ENCODE results near the gene TMEM62. TPM values are rescaled to one million over a fixed set of nuclear protein-coding genes. Genes with fewer than 3 reads are reported as not detected.

Gene TMEM62
- total RNA-seq, 6 experiments from 2014 or later = 7.6 to 17.1 (median 9.6) TPM

DNA sequence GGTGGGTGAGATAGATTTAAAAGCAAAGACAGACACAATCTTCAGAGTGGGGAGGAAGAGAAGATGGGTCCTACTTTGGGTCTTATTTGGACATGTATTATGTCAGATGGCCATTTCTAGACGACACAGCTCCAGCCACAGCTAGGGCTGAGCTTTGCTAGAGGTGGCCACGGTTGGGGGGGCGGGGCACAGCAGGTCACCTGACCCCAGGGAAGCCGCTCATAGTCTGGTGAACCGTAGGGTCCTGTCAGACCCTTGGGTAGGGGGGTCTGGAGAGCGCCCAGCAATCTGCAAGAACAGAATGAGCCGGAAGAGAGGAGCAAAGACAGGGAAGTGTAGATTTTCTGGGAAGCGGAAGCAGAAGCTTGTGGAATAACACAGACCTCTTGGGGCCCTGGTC lies 80.8 kb downstream of the TMEM62 start:
- H3K4me1 ChIP-seq = no peaks in the 10 kb centered on the region
- ATAC-seq = no peak
- 65% methylated on average over 5 of the region's 8 CpGs for WGBS (ENCODE audit: insufficient coverage, low coverage, low lambda C conversion rate, missing lambda C conversion rate)

DNA sequence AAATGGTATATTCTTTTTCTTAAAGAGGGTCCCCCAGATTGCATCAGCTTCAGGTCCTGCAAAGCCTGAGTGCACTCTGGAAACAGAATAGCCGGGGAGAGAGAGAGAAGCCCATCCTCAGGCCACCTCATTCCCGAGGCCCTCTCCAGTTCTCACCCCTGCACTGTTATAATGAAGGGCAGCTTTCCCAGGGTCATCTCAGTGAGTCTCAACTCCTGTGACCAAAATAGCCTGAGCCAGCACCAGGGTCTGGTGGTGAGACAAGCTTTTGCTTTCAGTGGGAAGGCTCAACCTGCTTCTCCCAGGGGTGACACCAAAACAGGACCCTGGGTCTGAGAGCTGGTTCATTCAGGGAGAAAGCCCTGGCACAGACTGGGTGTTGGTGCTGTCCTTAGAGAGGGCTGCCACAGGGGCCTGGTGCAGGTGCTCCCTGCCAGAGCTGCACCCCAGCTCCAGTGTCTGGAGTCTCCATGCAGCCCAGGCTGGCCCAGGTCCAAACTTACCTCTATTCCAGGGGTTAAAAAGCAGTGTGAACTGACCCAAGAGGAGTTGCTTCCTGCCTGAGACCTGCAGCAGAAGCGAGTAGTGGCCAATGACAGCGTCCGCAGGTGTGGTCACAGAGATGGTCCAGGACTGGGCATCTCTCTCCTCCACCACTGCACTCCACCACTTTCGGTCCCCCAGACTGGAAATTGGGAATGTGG lies 81.4 kb downstream of the TMEM62 start:
- no peak overlapping the region for H3K4me3 ChIP-seq
- 80% methylated on average over 1 of the region's 6 CpGs for WGBS (ENCODE audit: insufficient coverage, low coverage, low lambda C conversion rate, missing lambda C conversion rate)
- ATAC-seq (no peak), DNase-seq (peak in 1 of 3 donors; percentile 37)
- H3K27ac ChIP-seq = no peak overlapping the region
- intact Hi-C loops (cut with DNase I) = no loop called here
- H3K36me3 ChIP-seq = no peaks in the 10 kb centered on the region
- H3K9me3 ChIP-seq = no peaks in the 10 kb centered on the region
- H3K4me1 ChIP-seq = no peaks in the 10 kb centered on the region
- H3K27me3 ChIP-seq = no peaks in the 10 kb centered on the region
- TF ChIP-seq, protein P1, sequence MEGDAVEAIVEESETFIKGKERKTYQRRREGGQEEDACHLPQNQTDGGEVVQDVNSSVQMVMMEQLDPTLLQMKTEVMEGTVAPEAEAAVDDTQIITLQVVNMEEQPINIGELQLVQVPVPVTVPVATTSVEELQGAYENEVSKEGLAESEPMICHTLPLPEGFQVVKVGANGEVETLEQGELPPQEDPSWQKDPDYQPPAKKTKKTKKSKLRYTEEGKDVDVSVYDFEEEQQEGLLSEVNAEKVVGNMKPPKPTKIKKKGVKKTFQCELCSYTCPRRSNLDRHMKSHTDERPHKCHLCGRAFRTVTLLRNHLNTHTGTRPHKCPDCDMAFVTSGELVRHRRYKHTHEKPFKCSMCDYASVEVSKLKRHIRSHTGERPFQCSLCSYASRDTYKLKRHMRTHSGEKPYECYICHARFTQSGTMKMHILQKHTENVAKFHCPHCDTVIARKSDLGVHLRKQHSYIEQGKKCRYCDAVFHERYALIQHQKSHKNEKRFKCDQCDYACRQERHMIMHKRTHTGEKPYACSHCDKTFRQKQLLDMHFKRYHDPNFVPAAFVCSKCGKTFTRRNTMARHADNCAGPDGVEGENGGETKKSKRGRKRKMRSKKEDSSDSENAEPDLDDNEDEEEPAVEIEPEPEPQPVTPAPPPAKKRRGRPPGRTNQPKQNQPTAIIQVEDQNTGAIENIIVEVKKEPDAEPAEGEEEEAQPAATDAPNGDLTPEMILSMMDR (IDR thresholded peaks at IDR 0.05) = no peak
- TF ChIP-seq POLR2A (IDR thresholded peaks at IDR 0.05) = no peak

More for the DNA sequence above, 80.8 kb downstream of the TMEM62 start:
- no peaks in the 10 kb centered on the region for H3K27me3 ChIP-seq
- DNase-seq = peak in 1 of 3 donors; percentile 29
- intact Hi-C loops (cut with DNase I) = no loop called here
- no peaks in the 10 kb centered on the region for H3K9me3 ChIP-seq
- TF ChIP-seq, protein P1 (IDR thresholded peaks at IDR 0.05) = no peak
- TF ChIP-seq POLR2A (IDR thresholded peaks at IDR 0.05) = no peak
- no peaks in the 10 kb centered on the region for H3K36me3 ChIP-seq
- no peak overlapping the region for H3K4me3 ChIP-seq
- H3K27ac ChIP-seq = no peak overlapping the region

DNA sequence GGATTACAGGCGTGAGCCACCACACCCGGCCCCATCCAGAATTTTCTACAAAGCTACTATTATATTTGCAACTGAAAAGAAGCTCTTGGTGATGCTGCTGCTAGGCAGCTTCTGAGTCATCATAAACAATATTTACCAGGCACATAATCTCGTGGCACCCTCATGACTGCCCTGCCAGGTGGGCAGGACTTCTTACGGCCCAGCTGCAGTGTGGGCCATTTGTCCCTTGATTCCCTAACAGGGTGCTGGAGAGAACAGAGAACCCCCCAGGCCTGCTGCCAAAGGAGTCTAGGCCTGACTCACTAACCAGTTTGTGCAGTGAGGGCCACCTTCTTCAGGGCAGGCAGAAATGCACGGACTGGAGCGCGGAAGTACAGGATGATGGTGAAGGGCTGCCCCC lies 82.6 kb downstream of the TMEM62 start:
- intact Hi-C loops (cut with DNase I) = no loop called here
- Histone ChIP-seq H3K27me3 (no peaks in the 10 kb centered on the region), H3K36me3 (no peaks in the 10 kb centered on the region), H3K4me3 (no peak overlapping the region), H3K4me1 (no peaks in the 10 kb centered on the region), H3K9me3 (no peaks in the 10 kb centered on the region), H3K27ac (no peak overlapping the region)
- DNase-seq = peak in 1 of 3 donors; percentile 32
- 77% methylated on average over 5 of the region's 7 CpGs for WGBS (ENCODE audit: insufficient coverage, low coverage, low lambda C conversion rate, missing lambda C conversion rate)
- TF ChIP-seq, protein P1 (IDR thresholded peaks at IDR 0.05) = no peak
- no peak for TF ChIP-seq POLR2A (IDR thresholded peaks at IDR 0.05)
- no peak for ATAC-seq

DNA sequence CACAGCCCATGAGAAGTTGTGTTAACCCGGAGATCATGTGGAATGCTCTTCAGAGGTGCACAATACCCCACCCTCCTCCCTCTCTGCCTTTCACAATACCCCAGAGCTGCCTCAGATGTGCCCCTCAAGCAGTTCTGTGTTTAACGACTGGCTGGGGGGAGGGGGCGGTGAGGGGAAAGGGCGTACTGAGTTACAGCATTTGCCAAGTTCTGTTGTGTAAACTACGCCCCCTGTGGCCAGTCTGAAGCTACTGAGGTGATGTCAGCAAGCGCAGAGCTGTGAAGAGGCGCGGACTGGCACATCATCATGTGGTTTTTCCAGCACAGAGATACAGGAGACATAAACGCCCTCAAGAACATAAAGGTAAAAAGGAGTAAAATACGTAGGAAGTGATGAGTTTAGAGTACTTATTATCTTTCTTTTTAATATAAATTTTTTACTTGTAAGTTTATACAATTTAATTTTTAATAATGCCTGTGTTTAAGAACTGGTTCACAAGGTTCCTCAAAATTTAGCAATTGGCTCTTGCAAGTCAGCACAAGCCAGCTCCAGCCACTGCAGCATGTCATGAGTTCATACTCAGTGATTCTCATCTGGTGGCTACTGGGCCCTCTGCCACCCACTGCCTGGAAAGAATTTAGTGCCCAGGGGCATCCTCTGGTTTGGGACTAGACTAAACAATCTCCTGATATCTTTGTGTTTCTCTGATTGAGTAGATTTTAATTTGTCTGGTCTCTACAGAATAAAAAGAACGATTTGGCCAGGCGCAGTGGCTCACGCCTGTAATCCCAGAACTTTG lies 85.7 kb downstream of the TMEM62 start:
- no peak for DNase-seq
- no peaks in the 10 kb centered on the region for H3K4me1 ChIP-seq
- no peak overlapping the region for H3K4me3 ChIP-seq
- TF ChIP-seq, protein P1 (IDR thresholded peaks at IDR 0.05) = no peak
- TF ChIP-seq POLR2A (IDR thresholded peaks at IDR 0.05) = no peak
- H3K27ac ChIP-seq = no peak overlapping the region
- no peaks in the 10 kb centered on the region for H3K9me3 ChIP-seq
- ATAC-seq = no peak
- H3K27me3 ChIP-seq = no peaks in the 10 kb centered on the region
- intact Hi-C loops (cut with DNase I) = no loop called here
- WGBS (ENCODE audit: insufficient coverage, low coverage, low lambda C conversion rate, missing lambda C conversion rate) = 38% methylated on average over 12 of the region's 13 CpGs
- no peaks in the 10 kb centered on the region for H3K36me3 ChIP-seq

Data from right lobe of liver (tissue), 6 donors.